ENCODE measurements around the gene SEC23A. TPM values are rescaled to one million over a fixed set of nuclear protein-coding genes. Genes with fewer than 3 reads are reported as not detected.
A peak's percentile ranks its signal among the peaks of the same experiment; 100 is the strongest.
"Not testable (repeated sequence)": the region's sequence is repeated elsewhere in the genome, so short reads cannot be mapped to it uniquely, and the experiment has no call there.

Gene SEC23A
- total RNA-seq, 1 experiment from 2014 or later, result 25.6 TPM

DNA sequence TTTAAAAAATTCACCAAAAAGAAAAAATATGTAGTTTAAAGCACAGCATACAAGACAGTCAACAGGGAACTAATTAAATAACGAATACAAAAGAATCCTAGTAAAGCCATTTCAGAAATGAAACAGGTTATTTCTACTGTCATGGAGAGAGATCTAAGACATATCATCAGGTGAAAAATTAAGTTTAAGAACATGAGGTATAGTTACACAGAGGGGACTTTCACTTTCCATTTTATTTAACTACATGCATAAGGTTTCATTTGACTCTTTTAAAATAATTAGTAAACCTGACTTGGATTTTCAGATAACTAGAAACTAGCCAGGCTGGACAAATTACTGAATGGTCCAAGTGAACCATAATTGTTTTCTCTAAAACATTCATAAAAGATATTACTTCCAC lies 11.3 kb downstream of the SEC23A start:
- DNase-seq (ENCODE audit: low spot score), result no peak

DNA sequence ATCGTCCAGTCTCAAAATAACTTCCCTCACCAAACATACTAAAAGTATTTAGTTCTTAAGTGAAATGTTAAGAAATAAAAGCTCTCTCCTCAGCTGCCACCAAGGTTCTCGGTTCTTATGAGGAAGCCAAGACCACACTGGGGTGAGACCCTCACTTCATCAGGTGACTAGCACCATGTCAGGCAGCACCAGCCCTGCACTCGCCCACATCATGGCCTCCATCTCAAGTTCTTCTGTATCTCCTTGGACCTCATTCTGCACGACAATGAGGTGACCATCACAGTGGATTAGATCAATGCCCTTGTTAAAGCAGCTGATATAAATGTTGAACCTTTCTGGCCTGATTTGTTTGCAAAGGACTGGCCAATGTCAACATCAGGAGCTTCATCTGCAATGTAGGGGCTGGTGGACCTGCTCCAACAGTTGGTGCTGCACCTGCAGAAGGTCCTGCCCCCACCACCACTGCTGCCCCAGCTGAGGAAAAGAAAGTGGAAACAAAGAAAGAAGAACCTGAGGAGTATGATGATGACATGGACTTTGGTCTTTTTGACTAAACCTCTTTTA lies 12.4 kb downstream of the SEC23A start:
- no peak for DNase-seq (ENCODE audit: low spot score)

DNA sequence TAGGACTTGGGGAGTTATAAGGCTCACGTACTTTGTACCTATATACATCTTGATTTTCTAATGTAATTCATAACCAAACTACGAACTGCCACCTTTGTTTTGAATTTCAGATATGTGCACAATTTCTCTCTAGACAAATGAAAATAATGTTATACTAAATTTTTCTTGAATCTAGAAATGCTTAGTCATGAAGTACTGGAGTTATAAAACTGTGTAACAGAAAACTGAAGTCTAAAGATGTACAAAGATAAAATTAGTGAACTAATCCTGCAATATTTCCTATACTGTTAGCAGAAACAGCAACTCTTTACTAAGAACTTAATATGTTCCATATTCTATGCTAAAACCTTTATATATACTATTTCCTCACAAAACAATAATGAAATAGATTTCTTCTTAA lies 15.5 kb downstream of the SEC23A start:
- no peak for DNase-seq (ENCODE audit: low spot score)

DNA sequence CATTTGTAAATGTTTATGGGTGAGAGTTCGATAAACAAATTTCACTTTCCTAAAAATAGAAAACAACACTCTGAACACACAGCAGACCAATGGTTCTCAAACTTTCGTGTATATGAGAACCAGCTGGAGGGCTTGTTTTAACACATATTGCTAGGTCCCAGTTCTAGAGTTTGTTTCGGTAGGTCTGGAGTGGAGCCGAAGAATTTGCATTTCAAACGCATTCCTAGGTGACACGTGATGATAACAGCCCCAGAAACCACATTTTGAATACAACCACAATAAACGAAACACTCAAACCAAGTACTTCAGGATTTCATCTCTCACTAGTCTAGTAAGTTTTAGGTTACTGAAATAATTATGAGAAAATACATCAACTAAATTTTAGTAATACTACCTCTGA lies 17.1 kb downstream of the SEC23A start:
- no peak for DNase-seq (ENCODE audit: low spot score)

DNA sequence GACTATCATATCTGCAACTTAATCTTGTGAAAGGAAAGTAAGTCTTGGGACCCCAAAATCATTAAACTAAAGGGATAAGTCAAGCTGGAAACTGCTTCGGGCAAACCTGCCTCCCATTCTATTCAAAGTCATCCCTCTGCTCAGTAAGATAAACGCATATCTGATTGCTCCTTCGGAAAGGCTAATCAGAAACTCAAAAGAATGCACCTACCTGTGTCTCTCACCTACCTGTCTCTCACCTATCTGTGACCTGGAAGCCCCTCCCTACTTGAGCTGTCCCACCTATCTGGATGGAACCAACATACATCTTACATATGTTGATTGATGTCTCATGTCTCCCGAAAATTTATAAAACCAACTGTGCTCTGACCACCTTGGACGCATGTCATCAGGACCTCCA lies 19.9 kb downstream of the SEC23A start:
- no peak for DNase-seq (ENCODE audit: low spot score)

DNA sequence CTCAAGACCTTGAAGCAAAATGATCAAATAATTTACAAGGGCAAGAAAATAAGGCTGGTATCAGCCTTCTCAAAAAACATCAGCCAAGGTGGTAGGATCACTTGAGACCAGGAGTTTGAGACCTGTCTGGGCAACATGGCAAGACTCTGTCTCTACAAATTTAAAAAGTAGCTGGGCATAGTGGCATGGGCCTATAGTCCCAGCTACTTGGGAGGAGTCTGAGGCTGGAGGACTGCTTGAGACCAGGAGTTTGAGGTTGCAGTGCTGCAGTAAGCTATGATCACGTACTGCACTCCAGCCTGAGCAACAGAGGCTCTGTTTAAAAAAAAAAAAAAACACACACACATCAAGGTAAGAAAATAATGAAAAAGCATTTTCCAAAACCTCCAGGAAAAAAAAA lies 22.1 kb downstream of the SEC23A start:
- no peak for DNase-seq (ENCODE audit: low spot score)

DNA sequence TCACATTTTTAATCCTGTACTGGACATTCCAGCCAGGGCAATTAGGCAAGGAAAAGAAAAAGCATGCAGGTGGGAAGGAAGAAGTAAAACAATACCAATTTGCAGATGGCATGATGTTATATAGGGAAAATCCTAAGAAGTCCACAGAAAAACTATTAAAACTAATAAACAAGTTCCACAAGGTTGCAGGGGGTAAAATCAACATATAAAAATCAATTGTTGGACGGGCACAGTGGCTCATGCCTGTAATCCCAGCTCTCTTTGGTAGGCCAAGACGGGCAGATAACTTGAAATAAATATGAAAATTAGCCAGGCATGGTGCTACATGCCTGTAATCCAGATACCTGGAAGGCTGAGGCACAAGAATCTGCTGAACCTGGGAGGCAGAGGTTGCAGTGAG lies 31.9 kb downstream of the SEC23A start:
- no peak for DNase-seq (ENCODE audit: low spot score)

DNA sequence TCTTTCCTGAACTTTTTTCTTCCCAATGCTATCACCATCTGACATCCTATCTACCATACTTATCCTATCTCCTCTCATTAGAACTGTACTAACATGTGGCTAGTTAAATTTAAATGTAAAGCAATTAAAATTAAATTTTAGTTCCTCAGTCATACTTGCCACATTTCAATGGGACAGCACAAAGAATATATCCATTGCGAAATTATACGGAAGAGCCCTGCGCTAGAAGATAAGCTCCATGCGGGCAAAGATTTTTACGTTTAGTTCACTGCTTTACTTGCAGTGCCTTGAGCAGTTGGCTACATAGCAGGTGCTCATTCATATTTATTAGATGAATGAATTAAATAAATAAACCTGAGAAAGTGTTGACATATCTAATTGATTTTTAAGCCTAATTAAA lies 33.1 kb downstream of the SEC23A start:
- no peak for DNase-seq (ENCODE audit: low spot score)

DNA sequence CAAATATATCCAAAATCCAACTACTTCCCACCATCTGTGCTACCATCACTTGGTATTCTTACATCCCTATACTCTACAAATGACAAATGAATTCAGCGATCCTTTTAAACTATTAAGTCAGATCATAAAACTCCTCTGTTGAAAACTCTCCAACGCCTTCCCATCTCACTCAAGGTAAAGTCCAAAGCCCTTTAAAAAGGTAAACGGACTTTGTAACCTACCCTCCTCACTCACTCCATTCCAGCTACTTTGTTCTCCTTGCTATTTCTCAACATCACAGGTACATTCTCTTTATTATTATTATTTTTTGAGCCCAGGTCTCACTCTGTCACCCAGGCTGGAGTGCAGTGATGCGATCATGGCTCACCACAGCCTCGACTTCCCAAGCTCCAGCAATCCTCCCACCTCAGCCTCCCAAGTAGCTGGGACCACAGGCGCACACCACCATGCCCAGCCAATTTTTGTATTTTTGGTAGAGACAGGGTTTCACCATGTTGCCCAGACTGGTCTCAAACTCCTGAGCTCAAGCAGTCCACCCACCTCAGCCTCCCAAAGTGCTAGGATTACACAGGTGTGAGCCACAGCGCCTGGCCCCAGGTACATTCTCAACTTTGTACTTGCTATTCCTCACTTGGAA lies 33.7 kb downstream of the SEC23A start:
- DNase-seq (ENCODE audit: low spot score), result not testable (repeated sequence)

DNA sequence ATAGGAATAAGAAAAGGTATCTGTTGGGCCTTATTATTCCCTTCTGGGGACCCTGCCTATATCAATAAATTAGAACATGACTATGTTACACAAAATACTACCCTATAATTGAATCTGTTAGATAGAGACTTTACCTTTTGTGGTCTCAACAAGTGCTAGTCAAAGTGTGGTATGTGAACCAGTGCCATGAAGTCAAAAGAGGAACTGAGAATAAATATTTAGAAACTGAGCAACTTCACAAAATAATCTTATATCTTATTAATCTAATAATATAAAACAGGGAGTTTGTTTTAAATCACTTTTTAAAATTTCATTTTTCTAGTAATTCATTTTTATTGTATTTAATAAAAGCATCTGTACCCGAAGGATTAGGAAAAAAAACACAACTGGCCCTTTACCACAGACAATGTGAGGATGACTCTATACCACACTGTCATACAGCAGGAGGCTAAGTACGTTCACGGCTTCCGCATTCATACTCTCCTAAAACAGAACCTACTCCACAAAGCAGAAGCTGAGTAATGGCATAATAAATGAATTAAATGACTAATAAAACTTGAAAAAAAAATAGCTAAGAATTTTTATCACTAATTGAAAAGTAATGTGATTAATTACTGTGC lies 42.1 kb downstream of the SEC23A start:
- DNase-seq (ENCODE audit: low spot score), result no peak

DNA sequence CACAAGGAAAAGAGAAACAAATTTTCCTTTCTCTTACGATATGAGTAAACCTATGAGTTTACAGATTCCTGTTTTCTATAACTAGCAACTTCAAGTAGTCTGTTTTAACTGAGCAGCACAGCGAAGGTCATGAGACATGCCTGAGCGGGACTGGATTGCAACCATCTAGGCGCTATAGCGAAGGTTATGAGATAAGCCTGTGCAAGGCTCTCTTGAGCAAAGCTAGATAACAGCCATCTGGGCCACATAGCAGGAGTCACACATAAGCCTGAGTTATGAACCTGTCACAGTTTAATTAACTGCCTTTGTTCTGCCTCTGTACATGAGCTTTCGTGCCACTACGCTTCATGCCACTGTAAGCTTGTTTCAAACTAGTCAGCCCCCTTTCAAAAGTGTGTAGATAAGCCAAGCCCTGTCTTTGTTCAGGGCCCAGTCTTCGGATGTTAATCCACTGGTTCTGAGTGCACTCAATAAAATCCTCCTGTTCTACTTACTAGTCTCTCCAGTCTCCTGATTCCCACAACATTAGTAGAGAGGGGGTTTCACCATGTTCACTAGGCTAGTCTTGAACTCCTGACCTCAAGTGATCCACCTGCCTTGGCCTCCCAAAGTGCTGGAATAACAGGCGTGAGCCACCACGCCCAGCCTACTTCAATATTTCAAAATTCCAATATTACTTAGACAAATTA lies 47.1 kb downstream of the SEC23A start:
- DNase-seq (ENCODE audit: low spot score), result peak; percentile 7

DNA sequence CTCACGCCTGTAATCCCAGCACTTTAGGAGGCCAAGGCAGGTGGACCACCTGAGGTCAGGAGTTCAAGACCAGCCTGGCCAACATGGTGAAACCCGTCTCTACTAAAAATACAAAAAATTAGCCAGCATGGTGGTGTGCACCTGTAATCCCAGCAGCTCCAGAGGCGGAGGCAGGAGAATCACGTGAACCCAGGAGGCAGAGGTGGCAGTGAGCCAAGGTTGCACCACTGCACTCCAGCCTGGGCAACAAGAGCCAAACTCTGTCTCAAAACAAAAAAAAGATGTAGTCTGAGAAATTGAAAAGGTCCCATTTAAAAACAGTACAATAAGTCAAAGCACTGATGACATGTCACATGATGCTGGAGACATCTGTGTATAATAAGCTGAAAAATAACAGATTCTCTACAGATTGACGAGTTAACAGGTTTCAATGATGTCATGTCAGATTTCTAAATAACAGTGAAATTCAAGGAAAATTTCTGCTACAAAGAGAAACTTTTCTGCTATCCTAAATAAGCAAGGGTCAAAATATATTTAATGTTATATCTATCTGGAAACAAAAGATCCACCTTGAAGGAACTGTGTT lies 50.1 kb downstream of the SEC23A start:
- DNase-seq (ENCODE audit: low spot score), result not testable (repeated sequence)

DNA sequence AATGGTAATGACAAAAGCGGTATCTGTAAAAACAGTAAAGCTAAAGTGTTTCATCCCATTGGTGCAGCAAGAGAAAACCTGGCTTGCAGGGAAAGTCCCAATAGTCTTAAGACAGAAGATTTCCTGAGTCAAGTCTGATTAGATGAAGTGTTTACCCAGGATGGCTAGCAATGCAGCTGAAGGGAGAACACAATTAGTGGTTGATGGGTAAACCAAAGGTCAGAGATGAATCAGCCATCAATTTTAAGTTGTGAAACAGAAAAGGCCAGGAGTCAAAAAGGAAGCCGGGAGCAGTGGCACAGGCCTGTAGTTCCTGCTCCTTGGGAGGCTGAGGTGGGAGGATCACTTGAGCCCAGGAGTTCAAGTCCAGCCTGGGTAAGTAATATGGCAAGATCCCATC lies 52.6 kb downstream of the SEC23A start:
- DNase-seq (ENCODE audit: low spot score), result no peak

DNA sequence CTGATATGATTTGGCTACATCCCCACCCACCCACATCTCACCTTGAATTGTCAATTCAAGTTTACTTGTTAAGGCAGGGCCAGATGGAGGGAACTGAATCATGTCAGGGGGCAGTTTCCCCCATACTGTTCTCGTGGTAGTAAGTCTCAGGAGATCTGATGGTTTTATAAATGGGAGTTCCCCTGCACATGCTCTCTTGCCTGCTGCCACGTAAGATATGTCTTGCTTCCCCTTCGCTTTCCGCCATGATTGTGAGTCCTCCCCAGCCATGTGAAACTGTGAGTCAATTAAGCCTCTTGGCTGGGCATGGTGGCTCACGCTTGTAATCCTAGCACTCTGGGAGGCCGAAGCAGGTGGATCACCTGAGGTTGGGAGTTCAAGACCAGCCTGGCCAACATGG lies 57.1 kb downstream of the SEC23A start:
- not testable (repeated sequence) for DNase-seq (ENCODE audit: low spot score)

DNA sequence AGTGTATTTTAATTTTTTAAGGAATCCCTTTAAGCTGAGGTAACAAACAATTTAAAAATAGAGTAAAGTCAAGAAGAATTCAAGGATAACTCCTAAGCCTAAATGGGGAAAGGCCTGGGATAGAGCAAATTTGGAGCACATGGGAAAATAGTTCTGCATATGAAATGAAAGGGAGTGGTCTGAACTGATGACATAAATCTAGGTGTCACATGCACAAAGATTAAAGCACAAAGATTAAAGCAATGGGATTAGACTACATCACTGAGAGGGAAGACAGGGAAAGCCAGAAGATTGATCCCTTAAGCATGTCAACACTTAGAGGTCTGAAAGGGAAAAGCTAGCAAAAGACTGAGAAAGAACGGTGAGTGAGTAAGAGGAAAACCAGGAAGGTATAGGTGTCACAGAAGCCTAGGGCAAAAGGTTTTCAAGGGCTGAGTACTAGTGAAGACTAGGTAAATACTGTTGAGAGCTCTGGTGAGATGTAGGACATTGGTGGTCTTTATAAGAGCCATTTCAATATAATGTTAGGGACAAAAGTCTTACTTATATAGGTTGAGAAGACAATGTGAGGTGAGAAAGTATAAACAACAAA lies 59.6 kb downstream of the SEC23A start:
- DNase-seq (ENCODE audit: low spot score), result no peak

DNA sequence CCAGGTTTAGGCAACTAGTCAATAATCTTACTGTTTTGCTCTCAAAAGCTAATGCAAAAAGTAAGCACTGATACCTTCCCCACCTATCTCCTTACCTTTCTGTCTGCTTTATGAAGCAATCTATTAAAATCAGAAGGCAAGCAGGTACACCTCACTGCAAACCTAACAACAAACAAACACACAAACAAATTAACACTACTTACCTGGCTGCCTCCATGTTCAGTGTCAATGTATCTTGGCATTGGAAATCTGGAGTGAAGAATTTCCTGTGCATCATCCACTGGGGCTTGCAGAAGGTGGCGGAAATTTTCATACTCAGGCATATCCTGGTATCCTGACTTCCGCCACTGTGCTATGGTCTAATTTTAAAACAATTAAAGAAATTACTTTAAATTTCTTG lies 62.5 kb downstream of the SEC23A start:
- DNase-seq (ENCODE audit: low spot score), result no peak

DNA sequence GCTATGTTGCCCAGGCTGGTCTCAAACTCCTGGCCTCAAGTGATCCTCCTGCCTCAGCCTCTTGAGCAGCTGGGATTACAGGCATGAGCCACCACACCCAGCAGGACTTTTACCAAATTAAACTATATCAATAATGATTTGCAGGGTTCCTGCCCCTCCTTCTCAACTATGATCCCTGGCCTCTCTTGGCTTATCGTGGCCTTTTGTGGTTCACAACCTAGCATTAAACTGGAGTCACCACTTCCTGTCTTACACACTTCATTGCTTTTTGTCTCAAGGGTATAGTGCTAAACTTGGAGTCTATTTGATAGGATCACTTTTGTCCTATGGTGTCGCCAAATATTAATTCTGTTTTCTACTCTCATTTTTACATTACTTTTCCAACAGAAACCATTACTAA lies 64.5 kb downstream of the SEC23A start:
- DNase-seq (ENCODE audit: low spot score), result no peak

DNA sequence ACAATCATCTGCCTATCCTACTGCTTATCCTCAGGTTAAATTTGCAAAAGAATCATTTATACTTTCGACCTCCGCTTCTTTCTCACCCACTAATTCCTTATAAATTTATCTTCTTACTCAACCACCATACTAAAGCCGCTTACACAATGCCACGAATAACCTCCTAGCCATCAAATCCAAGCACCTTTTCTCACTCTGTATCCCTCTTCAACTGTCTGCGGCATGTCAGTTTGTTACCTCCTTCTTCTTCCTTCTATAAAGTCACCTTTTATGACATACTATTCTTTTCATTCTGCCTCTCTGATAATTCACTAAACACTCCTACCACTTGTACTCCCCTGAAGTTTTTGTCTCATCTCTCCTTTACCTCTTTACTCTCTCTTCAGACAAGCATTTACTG lies 66.3 kb downstream of the SEC23A start:
- DNase-seq (ENCODE audit: low spot score), result no peak

DNA sequence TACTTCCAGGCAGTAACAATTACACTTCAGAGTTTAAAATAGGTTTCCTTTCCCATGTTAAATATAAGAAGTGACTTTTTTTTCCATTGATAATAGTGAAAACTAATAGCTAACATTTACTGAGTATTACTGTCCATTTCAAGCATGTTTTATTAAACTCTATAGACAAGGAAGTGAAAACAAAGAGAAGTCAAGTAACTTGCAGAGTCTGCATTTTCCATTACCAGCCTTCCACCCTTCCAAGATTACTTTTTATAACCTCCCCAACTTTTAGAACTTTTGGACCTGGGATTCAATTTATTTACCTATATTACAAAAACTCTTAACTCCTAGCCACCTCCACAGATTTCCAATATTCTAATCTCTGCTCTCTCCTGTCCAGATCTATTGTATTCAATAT lies 67.7 kb downstream of the SEC23A start:
- no peak for DNase-seq (ENCODE audit: low spot score)

DNA sequence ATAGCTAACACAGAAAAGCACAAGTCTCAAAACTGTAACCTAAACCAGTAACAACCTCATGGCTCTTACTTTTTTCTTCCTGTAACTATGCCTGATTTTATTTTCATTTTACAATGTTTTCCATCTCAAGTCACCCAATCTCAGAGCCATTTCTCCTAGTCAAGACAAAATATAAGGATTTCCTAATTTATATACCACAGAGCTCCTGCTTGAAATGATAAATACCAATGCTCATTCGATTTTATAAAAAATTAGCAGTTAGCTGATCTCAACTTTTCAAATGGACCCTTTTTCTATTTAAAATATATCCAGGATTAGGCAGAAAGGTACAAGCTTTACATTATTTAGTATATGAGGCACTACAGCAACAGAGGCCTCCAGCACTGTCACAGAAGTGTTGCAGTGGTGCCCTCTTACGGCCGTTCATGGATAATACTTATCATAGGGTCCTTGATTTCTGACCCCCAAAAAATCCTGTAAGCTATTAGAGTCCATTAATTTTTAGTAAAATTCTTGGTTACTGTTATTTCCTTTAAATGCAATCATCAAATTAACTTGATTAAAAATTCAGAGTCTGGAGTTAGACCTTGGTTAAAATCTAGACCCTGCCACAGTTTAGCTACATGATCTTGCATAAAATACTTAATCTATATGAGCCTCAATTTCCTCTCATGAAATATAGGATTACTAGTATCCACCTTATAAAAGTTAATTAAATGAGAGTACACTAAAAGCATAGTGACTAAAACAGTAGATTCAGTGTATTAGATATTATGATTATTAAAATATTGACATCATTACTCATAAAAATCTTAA lies 68.3 kb downstream of the SEC23A start:
- peak; percentile 57 for DNase-seq (ENCODE audit: low spot score)

DNA sequence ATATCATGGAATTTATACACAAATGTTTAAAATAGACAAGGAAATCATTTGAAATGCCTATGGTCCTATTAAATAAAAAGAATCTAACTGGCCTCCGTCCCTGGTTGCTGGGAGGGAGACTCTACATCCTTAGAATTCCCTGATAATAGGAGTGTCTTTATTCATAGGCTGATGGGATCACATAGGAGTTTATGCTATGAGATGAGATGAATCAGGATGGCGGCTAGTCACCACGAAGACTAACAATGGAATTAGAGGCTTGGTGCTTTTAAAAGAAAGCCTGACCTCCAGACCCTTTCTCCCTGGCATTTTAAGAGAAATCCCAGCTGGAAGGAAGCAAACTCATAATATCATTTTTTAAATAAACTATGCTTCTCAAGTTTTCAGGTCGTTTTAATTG lies 69.7 kb downstream of the SEC23A start:
- no peak for DNase-seq (ENCODE audit: low spot score)
